ELR (cell line): Measurements from ENCODE around the gene SELENOT.

Source experiments
- DNase-seq: peaks from one replicate; pipeline ENCODE4 v3.0.0-alpha.2; 2015; ENCODE audit warnings: low read depth

SELENOT gene, protein sequence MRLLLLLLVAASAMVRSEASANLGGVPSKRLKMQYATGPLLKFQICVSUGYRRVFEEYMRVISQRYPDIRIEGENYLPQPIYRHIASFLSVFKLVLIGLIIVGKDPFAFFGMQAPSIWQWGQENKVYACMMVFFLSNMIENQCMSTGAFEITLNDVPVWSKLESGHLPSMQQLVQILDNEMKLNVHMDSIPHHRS

DNA sequence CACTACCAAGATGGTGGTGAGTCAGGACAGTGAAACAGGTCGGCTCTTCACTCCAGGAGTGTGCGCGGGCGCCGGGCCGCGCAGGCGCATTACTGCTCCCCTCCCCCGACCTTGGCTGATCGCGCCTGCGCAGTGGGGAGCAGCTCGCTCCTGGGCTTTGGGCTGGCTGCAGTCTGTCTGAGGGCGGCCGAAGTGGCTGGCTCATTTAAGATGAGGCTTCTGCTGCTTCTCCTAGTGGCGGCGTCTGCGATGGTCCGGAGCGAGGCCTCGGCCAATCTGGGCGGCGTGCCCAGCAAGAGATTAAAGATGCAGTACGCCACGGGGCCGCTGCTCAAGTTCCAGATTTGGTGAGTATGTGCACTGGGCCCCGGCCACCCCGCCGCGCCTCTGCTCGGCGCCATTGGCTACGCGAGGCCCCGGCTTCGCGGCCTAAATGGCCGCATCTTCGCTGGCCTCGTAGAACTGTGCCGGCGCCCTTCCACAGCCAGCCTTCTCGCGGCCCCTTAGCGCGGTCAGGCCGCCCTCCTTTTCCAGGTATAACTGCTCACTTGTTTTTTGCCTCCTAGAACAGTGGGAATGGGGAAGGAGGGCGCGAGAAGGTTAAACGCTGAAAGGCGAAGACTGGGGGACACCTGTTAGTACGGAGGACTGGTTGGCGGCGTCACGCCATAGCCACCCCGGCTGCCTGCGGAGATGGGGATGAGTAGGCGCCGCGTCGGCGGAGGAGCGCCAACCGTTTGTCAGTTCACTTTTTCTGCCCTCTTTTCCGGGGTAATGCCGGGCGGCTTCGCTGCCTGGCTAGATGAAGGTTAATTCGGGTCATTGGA is at the start of gene SELENOT:
Gene SELENOT (plus strand): TSS at position 169 of the 827 bp plus-strand sequence. CDS start 42 bp downstream, at position 211.
- DNase-seq: peak; percentile 94

DNA sequence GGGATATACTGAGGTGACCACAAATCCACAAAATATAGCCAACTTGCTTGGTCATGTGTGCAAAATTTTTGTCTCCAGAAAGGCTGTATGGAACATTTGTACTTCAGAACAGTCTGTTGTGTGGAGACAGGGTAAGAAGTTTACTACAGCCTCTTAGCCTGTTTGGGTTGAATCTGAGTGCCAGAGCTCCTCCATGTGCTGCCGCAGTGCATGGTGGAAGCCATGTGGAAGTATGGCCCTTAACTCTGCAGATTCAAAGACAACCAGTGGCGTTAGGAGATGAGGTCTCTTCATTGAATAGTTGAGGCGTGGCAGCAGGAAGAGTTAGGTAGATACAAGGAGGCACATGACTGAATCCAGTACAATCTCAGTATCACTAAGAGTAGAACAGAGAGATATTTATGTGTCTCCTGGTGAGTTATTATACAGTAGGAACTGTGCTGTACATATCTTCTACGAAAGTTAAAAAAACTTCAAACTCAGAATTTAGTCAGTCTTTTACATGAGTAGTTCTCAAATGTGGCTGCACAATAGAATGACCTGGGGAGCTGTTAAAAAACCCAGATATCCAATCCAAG is 47.2 kb upstream of the SELENOT start:
- no peak for DNase-seq

DNA sequence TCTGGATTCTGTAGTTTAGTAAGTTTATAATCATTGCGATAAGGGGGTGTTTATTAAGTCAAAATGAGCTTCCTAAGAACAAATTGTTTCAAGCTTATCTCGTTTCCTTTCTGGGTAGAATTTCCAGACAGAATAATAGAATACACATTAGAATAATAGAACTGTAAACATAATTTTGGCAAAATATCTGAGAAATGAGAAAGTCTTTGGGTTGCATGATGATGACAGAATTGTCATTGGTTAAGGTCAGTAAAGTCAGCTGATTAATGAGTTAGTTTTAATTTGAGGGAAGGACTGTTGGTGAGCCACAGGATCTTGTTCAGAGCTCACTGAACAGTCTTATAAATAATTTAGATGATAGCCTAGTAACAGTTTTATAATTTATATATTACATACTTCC is 46.3 kb upstream of the SELENOT start:
- DNase-seq: no peak

DNA sequence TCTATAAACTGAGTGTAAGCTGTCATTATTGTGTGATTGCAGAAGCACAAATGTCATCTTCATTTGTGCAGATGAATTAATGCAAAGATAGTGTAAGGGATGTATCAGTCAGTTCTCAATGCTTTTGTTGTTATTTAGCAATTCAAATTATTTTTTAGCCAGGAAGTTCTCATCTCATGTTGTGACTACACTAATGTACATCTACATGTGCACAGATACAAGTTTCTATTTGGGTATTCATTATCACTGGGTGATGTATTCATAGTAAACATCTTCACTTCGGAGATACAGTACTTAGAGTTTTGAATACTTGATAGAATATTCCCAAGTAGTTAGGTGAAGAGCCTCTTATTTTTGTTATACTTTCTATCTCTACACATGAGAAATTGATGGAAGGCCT is 45.4 kb upstream of the SELENOT start:
- no peak for DNase-seq

DNA sequence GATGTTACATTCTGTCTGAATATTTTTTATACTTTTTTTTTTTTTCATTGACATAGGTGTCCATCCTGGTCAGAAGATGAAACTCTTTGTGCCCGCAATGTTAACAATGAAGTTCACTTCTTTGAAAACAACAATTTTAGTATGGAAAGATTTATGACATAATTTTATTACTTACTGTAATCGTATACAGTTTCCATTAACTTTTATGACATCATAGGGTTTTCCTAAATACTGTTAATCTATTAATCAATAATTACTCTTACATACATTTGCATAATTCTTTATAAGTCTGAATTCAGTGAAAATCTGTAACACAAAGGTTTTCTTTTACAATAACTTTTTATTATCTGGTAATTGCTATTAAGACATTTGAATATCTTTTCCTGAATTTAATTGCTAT is 38.9 kb upstream of the SELENOT start:
- no peak for DNase-seq

DNA sequence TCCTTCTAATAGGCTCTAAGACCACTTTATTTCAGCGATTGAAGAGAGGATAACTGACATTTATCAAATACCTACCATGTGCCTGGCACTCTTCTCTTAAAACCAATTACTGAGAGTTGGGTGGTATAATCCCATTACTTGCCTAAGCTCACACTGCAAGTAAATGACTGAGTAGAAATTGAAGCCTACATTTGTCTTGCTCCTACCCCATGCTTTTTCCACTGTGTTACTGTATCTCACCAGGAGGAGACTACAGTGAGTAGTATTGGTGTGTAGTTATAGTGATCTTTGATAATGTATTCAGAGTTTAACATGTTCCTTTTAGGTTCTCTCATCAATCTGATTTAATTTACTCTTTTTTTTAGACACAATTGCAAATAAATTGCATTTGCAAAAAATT is 35.8 kb upstream of the SELENOT start:
- DNase-seq: no peak

DNA sequence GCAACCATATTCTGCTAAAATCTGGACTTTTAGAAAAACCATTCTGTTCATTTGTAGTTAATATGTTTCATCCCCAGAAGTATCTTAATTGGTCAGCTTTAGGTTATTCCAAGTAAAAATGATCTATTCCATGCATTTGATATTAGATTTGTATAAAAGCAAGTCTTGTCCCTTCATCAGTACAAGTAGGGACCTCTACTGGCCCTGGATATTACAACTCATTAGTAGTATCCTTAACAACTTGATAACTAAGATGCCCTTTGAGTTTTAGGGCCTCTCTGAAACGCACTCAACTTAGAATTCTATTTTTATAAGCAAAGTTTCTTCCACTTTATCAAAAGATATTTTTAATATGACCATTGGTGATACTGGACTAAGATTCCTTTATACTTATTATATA is 25.3 kb upstream of the SELENOT start:
- DNase-seq: peak; percentile 30

DNA sequence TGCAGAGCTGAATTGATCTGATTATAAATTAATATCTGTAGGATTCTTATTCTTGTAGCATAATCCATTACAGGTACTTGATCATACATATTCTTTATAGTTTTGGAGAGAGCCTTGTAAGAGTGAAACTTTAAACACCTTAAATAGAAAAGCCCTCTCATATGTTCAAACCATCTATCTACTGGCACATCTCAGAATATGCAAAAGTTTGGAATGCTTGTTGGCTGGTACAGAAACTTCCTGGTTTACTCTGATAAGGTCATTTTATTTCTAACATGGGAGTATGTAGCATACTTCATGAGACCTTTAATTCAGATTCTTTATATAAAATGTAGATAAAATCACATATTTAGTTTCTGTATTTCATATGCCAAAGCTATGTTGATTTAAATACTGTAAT is 21.9 kb upstream of the SELENOT start:
- DNase-seq: no peak

DNA sequence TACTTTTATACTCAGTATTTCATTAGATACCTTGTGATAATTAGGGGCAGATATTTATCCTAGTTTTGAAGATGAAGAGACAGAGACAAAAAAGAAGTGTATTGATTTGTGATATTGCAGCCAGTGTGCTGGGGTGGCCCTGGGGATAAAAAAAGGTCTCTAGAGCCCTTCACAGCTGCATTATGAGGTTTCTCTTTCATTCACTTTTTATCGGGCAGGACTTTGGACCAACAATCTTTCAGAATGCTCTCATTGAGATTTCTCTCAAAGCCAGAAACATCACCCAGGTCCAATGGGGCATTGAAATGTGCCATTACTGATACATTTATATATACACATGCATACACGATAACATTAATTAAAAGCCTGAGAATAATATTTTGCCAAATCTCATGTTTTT is 20.5 kb upstream of the SELENOT start:
- DNase-seq: no peak

DNA sequence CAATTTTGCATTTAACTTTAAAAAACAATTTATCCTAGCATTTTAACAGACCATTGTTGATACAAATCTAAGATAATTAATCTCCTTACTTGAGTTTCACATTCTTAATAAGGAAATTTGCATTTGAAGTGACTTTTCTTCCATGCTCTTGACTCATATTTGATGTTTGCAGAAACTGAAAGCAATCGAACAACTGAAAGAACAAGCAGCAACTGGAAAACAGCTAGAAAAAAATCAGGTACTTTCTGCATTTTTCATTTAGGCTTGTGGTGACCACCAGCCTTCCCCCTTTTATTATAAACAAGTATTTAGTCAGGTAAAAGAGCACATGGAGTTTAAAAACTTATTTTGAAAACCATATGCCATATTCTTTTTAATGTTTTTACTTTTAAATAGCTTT is 20.1 kb upstream of the SELENOT start:
- DNase-seq: no peak

DNA sequence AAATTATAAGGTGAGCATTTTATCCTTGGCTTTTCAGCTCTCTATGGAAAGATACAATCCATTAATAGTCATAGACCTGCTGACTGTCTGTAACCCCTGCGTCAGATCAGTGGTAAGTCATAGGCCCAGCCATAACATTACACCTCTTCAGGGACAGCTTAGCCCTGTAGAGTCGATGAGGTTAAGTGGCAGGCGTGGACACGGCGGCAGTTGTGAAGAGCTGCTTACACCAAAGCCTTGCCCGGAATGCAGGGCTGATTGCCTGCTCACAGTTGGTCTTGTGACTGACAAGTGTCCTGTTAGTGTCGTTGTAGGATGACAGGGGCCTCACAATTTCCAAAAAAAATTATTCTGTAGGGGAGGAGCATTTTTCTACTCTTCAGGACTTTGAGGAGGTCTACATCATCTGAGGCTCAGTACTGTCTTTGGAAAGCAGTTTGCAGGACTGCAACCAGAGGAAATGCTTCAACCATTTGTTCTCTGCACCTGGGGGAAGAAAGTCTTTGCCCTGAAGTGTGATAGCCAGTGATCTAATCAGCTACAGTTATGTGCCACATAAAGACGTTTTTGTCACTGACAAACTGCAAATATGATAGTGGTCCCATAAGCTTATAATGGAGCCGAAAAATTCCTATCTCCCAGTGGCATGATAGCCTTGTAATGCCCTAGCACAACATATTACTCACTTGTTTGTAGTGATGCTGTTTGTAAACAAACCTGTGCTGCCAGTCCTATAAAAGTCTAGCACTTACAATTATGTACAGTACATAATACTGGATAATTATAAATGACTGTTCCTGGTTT is 14.9 kb upstream of the SELENOT start:
- no peak for DNase-seq

DNA sequence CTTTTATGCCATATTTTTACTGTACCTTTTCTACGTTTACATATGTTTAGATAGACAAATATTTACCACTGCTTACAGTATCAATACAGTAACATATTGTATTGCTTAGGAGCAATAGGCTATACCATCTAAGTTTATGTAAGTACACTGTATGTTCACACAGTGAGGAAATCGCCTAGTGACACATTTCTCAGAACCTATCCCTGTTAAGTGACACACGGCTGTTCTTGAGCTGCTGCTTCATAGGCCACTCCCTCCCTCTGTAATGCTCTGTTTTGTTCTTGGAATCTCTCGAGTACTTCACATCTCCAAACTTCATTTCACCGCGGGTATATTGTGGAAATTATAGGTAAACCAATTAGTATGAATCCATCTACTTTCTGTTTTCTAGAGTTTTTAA is 13.4 kb upstream of the SELENOT start:
- peak; percentile 33 for DNase-seq

DNA sequence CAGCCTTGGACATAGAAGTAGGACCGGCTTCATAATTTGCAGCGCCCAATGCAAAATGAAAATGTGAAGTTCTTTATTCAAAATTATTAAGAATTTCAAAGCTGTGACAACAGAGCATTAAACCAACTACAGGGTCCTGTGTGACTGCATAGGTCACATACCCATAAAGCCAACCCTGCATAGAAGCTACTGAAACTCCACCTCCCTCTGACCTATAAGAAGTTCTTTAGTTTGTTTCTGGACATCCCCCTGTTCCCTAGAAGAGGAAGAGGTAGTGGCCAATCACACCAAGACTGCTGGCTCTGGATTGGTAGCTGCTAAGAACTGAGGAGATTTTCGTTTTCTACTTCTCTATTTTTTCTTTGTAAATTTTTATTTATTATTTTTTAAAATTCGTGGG is 9.0 kb upstream of the SELENOT start:
- no peak for DNase-seq

DNA sequence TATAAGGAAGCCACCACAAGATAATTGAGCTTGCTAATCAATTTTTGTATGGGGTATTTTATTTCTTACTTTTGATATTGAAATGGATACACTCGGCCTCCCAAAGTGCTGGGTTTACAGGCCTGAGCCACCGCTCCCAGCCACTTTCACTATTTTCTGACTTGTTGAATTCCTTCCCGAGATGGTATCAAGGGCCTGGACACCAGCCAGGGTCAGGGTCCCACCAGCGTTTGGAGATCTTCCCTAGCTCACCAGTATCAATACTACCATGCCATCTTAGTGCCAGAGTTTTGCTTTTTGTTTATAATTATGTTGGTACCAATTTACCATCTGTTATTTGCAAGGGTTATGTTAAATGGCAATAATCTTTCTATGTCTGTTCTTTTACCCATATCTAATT is 5.5 kb upstream of the SELENOT start:
- no peak for DNase-seq

DNA sequence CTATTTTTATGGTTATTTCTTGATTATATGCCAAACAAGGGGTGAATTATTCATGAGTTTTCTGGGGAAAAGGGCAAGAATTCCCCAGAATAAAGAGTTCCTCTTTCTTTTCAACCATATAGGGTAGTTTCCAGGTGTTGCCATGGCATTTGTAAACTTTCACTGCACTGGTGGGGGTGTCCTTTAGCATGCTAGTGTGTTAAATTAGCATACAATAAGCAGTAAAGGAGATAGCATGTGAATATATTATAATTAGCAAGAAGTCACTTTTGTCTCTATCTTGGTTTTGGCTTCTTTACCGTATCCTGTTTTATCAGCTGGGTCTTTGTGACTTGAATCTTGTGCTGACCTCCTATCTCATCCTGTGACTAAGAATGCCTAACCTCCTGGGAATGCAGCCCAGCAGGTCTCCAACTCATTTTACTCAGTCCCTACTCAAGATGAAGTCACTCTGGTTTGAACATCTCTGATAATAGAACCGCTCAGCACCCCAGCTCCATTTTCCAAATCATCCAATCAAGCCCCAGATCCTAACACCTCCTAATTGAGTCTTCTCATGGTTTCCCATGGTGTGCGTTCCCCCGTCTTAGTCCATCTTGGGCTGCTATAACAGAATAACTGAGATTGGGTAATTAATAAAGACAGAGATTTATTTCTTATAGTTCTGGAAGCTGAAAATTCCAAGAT is 3.4 kb upstream of the SELENOT start:
- peak; percentile 90 for DNase-seq

DNA sequence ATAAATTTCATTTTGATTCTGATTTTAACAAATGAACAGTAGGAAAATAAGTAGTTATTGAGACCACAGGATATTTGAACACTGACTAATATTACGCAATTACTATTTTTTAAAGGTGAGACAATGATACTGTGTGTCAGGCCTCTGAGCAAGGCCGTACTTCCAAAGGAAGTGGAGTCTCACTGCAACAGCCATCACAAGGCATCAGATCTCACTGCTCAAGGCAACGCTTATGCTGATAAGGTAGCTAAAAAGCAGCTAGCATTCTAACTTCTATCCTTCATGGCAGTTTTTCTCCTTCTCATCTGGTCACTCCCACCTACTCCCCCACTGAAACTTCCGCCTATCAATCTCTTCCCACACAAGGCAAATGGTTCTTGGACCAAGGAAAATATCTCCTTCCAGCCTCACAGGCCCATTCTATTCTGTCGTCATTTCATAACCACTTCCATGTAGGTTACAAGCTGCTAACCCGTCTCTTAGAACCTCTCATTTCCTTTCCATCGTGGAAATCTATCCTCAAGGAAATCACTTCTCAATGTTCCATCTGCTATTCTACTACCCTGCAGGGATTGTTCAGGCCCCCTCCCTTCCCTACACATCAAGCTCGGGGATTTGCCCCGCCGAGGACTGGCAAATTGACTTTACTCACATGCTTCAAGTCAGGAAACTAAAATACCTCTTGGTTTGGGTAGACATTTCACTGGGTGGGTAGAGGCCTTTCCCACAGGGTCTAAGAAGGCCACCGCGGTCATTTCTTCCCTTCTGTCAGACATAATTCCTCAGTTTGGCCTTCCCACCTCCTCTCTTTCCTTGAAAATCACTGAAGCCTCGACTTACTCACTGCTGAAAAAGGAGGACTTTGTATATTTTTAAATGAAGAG is 2.2 kb upstream of the SELENOT start:
- DNase-seq: peak; percentile 66

DNA sequence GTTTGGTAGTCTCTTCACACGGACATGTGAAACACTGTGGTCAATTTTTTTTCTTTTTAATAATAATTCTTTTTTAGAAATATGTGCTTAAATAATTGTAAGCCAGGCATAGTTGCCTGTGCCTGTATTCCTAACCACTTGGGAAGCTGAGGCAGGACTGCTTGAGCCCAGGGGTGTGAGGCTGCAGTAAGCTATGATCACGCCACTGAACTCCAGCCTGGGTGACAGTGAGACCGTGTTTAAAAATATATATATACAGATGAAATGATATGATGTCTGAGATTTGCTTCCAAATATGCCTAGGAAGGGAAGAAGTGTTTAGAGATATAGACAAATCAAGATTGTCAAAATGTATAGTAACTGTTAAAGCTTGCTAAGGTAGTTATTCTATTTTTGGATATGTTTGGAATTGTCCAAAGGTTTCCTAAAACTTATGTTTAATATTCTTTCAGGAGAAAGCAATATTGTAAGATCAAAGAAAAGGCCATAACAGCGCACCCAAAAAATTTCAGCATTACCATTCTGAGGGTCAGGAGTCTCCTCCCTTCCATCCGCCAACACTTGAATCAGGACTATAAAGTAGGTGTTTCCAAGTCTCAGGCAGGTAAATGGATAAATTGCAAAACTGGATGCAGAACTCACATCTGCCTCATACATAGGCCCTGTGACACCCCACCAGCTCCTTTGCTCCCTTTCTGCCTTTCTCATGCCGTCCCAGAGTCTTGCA is 532 bp upstream of the SELENOT start:
- DNase-seq: no peak

DNA sequence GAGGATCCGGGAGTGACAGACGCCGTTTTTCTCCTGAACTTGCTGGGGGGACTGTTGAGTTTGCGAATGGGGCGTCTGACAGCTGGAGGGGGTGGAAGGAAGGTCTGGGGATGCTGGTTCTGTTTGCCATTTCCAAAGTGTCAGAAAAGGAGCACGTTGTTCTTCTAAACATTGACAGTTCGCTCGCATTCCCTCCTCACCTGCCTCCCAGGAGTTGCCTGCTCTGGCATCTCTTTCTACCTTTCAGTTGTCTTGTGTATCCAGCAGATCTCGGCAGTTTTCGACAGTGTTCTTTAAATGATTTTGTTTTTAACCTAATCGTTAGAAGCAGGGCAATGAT is 829 bp downstream of the SELENOT start:
- DNase-seq: no peak

DNA sequence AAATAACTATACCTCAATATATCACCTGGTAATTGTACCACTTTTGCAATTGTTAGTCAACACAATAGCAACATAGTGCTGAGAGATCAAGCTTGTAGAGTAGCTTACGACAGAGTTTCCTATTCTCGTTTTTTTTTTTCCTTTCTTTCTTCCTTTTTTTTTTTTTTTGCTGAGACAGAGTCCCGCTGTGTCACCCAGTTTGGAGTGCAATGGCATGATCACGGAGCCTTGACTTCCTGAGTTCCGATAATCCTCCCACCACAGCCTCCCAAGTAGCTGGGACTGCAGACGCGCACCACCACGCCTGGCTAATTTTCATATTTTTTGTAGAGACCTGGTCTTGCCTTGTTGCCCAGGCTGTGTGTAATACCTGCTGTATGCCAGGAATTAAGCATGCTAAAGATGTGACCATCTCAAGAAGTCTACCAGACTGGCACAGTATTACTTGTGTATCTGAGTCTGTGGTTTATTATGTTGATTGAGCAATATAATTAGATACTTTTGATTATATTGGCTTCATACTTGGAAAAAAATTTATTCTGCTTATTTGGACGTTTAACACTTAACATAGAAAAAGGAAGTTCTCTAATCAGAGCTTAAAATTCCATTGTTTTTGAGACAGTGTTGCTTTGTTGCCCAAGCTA is 3.0 kb downstream of the SELENOT start:
- no peak for DNase-seq
